Measurements from ENCODE around the gene MYD88. TPM values are rescaled to one million over a fixed set of nuclear protein-coding genes. Genes with fewer than 3 reads are reported as not detected.

MYD88 gene
- total and polyA plus RNA-seq, 7 donors = 2.9 to 7.0 (median 4.4) TPM

DNA sequence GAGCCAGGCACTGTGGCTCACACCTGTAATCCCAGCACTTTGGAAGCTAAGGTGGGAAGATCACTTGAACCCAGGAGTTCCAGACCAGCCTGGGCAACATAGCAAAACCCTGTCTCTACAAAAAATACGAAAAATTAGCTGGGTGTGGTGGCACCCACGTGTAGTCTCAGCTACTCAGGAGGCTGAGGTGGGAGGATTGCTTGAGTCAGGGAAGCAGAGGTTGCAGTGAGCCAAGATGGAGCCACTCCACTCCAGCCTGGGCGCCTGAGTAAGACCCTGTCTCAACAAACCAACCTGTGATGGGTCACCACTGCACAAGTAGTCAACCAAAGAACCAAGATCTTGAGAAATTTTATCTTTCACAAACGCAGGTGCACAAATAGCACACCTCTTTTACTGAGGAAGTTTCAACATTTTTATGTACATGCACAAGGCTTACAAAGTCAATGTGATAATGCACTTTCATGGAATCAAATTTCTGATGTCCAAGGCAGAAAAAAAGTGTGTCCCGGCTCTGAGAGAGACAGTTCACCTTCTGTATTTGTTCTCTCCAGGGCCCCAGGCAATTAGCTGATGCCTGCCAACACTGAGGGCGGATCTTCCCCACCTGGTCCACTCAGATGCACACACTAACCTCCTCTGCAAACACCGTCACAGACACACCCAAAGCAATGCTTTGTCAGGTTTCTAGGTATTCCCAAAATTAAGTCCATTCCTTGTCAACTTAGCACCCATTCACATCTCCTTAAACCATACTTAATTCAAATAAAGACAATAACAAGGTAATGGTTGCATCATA, 13.9 kb upstream of the MYD88 start:
- H3K4me1 ChIP-seq = no peaks in the 10 kb centered on the region
- no peak overlapping the region for H3K27ac ChIP-seq
- TF ChIP-seq, protein P1, sequence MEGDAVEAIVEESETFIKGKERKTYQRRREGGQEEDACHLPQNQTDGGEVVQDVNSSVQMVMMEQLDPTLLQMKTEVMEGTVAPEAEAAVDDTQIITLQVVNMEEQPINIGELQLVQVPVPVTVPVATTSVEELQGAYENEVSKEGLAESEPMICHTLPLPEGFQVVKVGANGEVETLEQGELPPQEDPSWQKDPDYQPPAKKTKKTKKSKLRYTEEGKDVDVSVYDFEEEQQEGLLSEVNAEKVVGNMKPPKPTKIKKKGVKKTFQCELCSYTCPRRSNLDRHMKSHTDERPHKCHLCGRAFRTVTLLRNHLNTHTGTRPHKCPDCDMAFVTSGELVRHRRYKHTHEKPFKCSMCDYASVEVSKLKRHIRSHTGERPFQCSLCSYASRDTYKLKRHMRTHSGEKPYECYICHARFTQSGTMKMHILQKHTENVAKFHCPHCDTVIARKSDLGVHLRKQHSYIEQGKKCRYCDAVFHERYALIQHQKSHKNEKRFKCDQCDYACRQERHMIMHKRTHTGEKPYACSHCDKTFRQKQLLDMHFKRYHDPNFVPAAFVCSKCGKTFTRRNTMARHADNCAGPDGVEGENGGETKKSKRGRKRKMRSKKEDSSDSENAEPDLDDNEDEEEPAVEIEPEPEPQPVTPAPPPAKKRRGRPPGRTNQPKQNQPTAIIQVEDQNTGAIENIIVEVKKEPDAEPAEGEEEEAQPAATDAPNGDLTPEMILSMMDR (IDR thresholded peaks at IDR 0.05) = no peak
- H3K9me3 ChIP-seq = no peaks in the 10 kb centered on the region
- peaks cover 16 to 100% of the 10 kb centered on the region in 2 donors for H3K36me3 ChIP-seq (ENCODE audit: insufficient read depth in 1 of 2, low read depth in 1 of 2)
- WGBS, 3 donors = 78 to 82% (median 79%) methylated on average over 7 of the region's 7 CpGs
- H3K27me3 ChIP-seq (ENCODE audit: insufficient read depth in 3 of 3, low read length in 2 of 3) = no peaks in the 10 kb centered on the region
- no peak for ATAC-seq
- H3K4me3 ChIP-seq = no peak overlapping the region
- intact Hi-C loops (cut with DNase I) = loop anchor here in 1 of 2 donors (10.0 kb wide), 1 partner anchor 350 kb away; no protein-coding TSS in a partner anchor
- no peak for DNase-seq

DNA sequence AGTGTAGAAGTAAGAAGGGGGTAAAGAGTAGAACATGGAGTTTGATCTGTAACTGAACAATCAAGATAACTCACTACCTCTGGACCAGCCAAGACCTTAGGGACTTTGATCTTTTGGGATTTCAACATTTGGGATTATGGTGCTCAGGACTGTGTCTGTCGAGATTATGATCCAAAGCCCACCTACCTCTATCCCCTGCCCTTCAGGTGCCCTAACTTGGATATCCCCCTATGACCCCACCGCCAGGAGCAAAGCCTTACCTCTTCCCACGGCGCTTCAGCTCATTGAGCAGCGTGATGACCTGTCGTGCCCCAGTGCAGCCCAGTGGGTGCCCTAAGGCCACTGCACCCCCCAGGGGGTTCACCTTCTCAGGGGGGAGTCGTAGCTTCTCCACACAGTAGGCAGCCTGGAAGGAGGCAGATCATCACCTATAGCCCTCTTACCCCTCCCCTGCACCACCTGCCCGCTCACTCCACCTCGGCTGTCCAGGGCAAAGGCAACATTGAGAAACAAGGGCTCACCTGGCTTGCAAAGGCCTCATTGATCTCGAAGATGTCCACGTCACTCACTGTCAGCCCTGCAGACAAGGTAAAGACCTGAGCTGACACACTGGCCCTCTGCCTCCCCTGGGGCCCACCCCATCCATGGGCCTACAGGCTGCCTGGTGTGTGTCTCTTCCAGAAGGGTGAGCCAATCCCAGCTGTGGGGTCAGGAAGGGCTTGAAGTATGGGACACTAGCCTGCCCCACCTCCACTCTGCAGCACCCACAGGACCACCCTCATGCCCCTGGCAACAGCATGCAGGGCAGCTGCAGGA, 12.9 kb upstream of the MYD88 start:
- H3K9me3 ChIP-seq = no peaks in the 10 kb centered on the region
- WGBS, 3 donors = 95 to 98% (median 97%) methylated on average over 11 of the region's 11 CpGs
- peaks cover 16 to 100% of the 10 kb centered on the region in 2 donors for H3K36me3 ChIP-seq (ENCODE audit: insufficient read depth in 1 of 2, low read depth in 1 of 2)
- H3K4me1 ChIP-seq = no peaks in the 10 kb centered on the region
- H3K4me3 ChIP-seq = no peak overlapping the region
- no peak overlapping the region for H3K27ac ChIP-seq
- DNase-seq (no peak), ATAC-seq (no peak)
- H3K27me3 ChIP-seq (ENCODE audit: insufficient read depth in 3 of 3, low read length in 2 of 3) = no peaks in the 10 kb centered on the region
- TF ChIP-seq, protein P1 (IDR thresholded peaks at IDR 0.05) = no peak
- intact Hi-C loops (cut with DNase I) = loop anchor here in 1 of 2 donors (10.0 kb wide), 1 partner anchor 349 kb away; no protein-coding TSS in a partner anchor

DNA sequence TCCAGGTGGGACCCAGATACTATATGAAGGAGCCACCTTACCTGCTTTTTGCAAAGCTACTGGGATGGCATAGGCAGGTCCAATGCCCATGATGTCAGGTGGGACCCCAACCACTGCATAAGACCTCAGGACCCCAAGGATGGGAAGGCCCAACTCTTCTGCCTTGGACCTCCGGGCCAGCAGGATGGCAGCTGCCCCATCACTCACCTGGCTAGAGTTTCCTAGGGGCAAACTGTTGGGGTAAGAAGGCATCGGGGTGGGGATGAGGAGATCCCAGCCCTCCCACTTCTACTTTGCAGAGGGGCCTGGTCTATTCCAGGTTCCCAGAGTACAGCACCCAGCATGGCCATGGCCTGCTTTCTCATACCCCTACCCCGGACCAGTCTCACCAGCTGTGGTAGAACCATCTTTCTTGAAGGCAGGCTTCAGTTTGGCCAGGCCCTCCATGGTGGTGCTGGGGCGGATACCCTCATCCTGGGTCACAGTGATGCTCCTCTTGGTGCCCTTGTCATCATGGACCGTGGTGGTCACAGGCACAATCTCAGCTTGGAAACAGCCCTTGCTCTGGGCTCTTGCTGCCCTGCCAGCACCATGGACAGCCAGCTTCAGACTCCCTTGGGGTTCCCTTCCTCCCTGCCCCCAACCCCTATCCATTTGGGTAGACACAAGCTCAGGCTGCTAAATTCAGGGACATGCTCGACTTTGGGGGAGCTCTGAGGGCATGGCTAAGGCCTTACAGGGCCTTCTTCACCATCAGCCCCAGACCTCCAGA, 12.2 kb upstream of the MYD88 start:
- H3K27ac ChIP-seq = no peak overlapping the region
- DNase-seq = no peak
- no peaks in the 10 kb centered on the region for H3K27me3 ChIP-seq (ENCODE audit: insufficient read depth in 3 of 3, low read length in 2 of 3)
- intact Hi-C loops (cut with DNase I) = loop anchor here in 1 of 2 donors (10.0 kb wide), 1 partner anchor 348 kb away; no protein-coding TSS in a partner anchor
- H3K4me1 ChIP-seq = no peaks in the 10 kb centered on the region
- no peak for ATAC-seq
- 90 to 94% (median 91%) methylated on average over 6 of the region's 6 CpGs for whole genome bisulfite sequencing, 3 donors
- H3K36me3 ChIP-seq (ENCODE audit: insufficient read depth in 1 of 2, low read depth in 1 of 2) = peaks cover 16 to 100% of the 10 kb centered on the region in 2 donors
- H3K4me3 ChIP-seq = no peak overlapping the region
- no peaks in the 10 kb centered on the region for H3K9me3 ChIP-seq
- TF ChIP-seq, protein P1 (IDR thresholded peaks at IDR 0.05) = no peak

DNA sequence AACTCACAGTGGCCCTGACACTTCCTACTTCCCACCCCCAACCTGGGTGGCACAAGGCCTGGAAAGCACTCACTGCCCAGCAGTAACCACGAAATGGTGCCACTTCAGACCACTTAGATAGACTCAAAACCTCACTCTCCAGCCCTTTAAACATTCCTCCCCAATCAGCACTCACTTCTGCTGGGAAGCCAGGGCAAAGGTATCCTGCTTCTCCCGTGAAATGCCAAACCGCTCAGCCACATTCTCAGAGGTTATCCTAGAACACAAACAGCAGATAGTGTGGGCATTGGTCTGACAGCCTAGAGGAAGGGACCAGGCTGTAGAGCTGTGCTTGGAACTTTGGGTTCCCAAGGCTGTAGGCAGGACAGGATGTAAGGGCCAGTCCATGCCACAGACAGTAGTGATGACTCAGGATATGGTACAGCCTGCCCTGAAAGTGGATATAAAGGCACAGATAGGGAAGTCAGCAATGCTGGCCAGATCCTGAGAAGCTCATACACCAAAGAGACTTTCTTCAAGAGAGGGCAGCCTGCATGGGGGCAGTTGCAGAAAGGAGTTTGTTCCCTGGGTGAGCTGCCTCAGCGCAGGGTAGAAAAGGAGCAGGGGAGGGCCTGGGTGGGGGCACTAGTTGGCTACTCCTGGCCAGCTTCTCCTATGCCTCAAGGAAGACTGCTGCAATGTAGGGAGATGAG, 10.7 kb upstream of the MYD88 start:
- Histone ChIP-seq H3K9me3 (no peaks in the 10 kb centered on the region), H3K27me3 (ENCODE audit: insufficient read depth in 3 of 3, low read length in 2 of 3) (no peaks in the 10 kb centered on the region), H3K4me1 (no peaks in the 10 kb centered on the region), H3K4me3 (no peak overlapping the region), H3K36me3 (ENCODE audit: insufficient read depth in 1 of 2, low read depth in 1 of 2) (peaks cover 20 to 100% of the 10 kb centered on the region in 2 donors), H3K27ac (no peak overlapping the region)
- WGBS, 3 donors = 95 to 97% (median 97%) methylated on average over 4 of the region's 4 CpGs
- DNase-seq = no peak
- no peak for ATAC-seq
- TF ChIP-seq, protein P1 (IDR thresholded peaks at IDR 0.05) = no peak
- intact Hi-C loops (cut with DNase I) = loop anchor here in 1 of 2 donors (10.0 kb wide), 1 partner anchor 347 kb away; no protein-coding TSS in a partner anchor

Data from psoas muscle (tissue), 8 donors.